Muscle of leg (tissue), 11 donors: Measurements from ENCODE around the gene WIPF3. TPM values are rescaled to one million over a fixed set of nuclear protein-coding genes. Genes with fewer than 3 reads are reported as not detected.
A peak's percentile ranks its signal among the peaks of the same experiment; 100 is the strongest.

Experiments
- DNase-seq: peaks from one replicate; pipeline ENCODE4 v3.0.0; 2013
- H3K27ac ChIP-seq: one replicate; pipeline ENCODE4 v1.5.1; 2013; ENCODE audit warnings: mild to moderate bottlenecking, low read length, control low read depth
- H3K27me3 ChIP-seq: one replicate; pipeline ENCODE4 v1.6.1; 2013; ENCODE audit warnings: low read length; ENCODE audit not compliant: control insufficient read depth, insufficient read depth
- H3K36me3 ChIP-seq: one replicate; pipeline ENCODE4 v1.6.1; 2013; ENCODE audit warnings: low read length; ENCODE audit not compliant: control insufficient read depth, insufficient read depth
- H3K4me1 ChIP-seq: one replicate; pipeline ENCODE4 v1.6.1; 2013; ENCODE audit warnings: low read length; ENCODE audit not compliant: control insufficient read depth, insufficient read depth
- H3K4me3 ChIP-seq: one replicate; pipeline ENCODE4 v1.5.1; 2013; ENCODE audit warnings: low read length, control low read depth
- H3K9me3 ChIP-seq: replicated peaks from 2 replicates; pipeline ENCODE4 v1.6.1; 2013; ENCODE audit warnings: low read depth, low read length; ENCODE audit not compliant: control insufficient read depth
- WGBS: methylation state at CpG from one replicate; pipeline ENCODE4 v1.1.5; 2013; ENCODE audit warnings: missing lambda C conversion rate; ENCODE audit not compliant: insufficient coverage; 5-methylcytosine and 5-hydroxymethylcytosine counted together
- polyA plus RNA-seq, 8 donors: library from polyadenylated mRNA; unstranded; fragments of 120-200 nt; gene quantifications; one replicate each; pipeline versions ENCODE4 v1.2.1 to v1.2.3, GENCODE V29; 2013; ENCODE audit warnings: inconsistent platforms in 1 of 8, low replicate concordance in 1 of 8; ENCODE audit not compliant: insufficient read length in 8 of 8, insufficient read depth in 1 of 8
- total RNA-seq: library from RNA; stranded (reverse); fragments of 120-200 nt; gene quantifications from one replicate; pipeline ENCODE4 v1.2.4, GENCODE V29; 2013

The WIPF3 gene
- total and polyA plus RNA-seq, 9 donors, result 6.1 to 30.7 (median 17.7) TPM

GRCh38 chr7:29945259-29945809 is 139.0 kb downstream of the WIPF3 start:
- no CpG with 5 or more reads among the region's 4 CpGs for WGBS
- peaks cover 59% of the 10 kb centered on the region for H3K36me3 ChIP-seq

GRCh38 chr7:29946428-29947186 is 140.3 kb downstream of the WIPF3 start:
- H3K27ac ChIP-seq, result no peak overlapping the region
- peaks cover 63% of the 10 kb centered on the region for H3K36me3 ChIP-seq
- no peaks in the 10 kb centered on the region for H3K9me3 ChIP-seq
- H3K4me1 ChIP-seq, result no peaks in the 10 kb centered on the region
- WGBS, result 95% methylated on average over 3 of the region's 5 CpGs
- peak; percentile 24 for DNase-seq
- no peaks in the 10 kb centered on the region for H3K27me3 ChIP-seq
- no peak overlapping the region for H3K4me3 ChIP-seq

More at GRCh38 chr7:29945259-29945809, 139.0 kb downstream of the WIPF3 start:
- no peak overlapping the region for H3K27ac ChIP-seq
- no peaks in the 10 kb centered on the region for H3K9me3 ChIP-seq
- no peaks in the 10 kb centered on the region for H3K27me3 ChIP-seq
- no peaks in the 10 kb centered on the region for H3K4me1 ChIP-seq
- no peak for DNase-seq
- no peak overlapping the region for H3K4me3 ChIP-seq

GRCh38 chr7:29948587-29948986 is 142.3 kb downstream of the WIPF3 start:
- DNase-seq, result no peak
- Histone ChIP-seq H3K36me3 (peaks cover 61% of the 10 kb centered on the region), H3K9me3 (no peaks in the 10 kb centered on the region), H3K27me3 (no peaks in the 10 kb centered on the region), H3K4me1 (no peaks in the 10 kb centered on the region), H3K4me3 (no peak overlapping the region), H3K27ac (no peak overlapping the region)
- 47% methylated on average over 2 of the region's 2 CpGs for WGBS

- Histone ChIP-seq H3K4me1 (no peaks in the 10 kb centered on the region), H3K27me3 (no peaks in the 10 kb centered on the region), H3K9me3 (no peaks in the 10 kb centered on the region), H3K36me3 (peaks cover 61% of the 10 kb centered on the region), H3K4me3 (no peak overlapping the region), H3K27ac (no peak overlapping the region)
- DNase-seq, result no peak
- WGBS, result 98% methylated on average over 8 of the region's 8 CpGs
Observed at GRCh38 chr7:29950480-29950879, 144.2 kb downstream of the WIPF3 start.

GRCh38 chr7:29951206-29951605 is 144.9 kb downstream of the WIPF3 start:
- no peaks in the 10 kb centered on the region for H3K27me3 ChIP-seq
- DNase-seq, result no peak
- H3K27ac ChIP-seq, result no peak overlapping the region
- H3K9me3 ChIP-seq, result no peaks in the 10 kb centered on the region
- H3K4me1 ChIP-seq, result peaks cover 2% of the 10 kb centered on the region
- WGBS, result 86% methylated on average over 8 of the region's 8 CpGs
- H3K4me3 ChIP-seq, result no peak overlapping the region
- peaks cover 62% of the 10 kb centered on the region for H3K36me3 ChIP-seq

GRCh38 chr7:29953726-29954347 is 147.5 kb downstream of the WIPF3 start:
- no peaks in the 10 kb centered on the region for H3K27me3 ChIP-seq
- WGBS, result 40% methylated on average over 1 of the region's 4 CpGs
- H3K27ac ChIP-seq, result peak overlapping the region; percentile 62
- DNase-seq, result peak; percentile 84
- H3K4me1 ChIP-seq, result peaks cover 6% of the 10 kb centered on the region
- no peaks in the 10 kb centered on the region for H3K9me3 ChIP-seq
- peaks cover 46% of the 10 kb centered on the region for H3K36me3 ChIP-seq
- no peak overlapping the region for H3K4me3 ChIP-seq

GRCh38 chr7:29955075-29955792 is 148.9 kb downstream of the WIPF3 start:
- Histone ChIP-seq H3K36me3 (peaks cover 38% of the 10 kb centered on the region), H3K27ac (no peak overlapping the region), H3K4me3 (no peak overlapping the region), H3K27me3 (no peaks in the 10 kb centered on the region), H3K4me1 (peaks cover 6% of the 10 kb centered on the region), H3K9me3 (no peaks in the 10 kb centered on the region)
- WGBS, result 90% methylated on average over 2 of the region's 7 CpGs
- no peak for DNase-seq

GRCh38 chr7:29955799-29956486 is 149.6 kb downstream of the WIPF3 start:
- H3K4me1 ChIP-seq, result peaks cover 6% of the 10 kb centered on the region
- H3K27ac ChIP-seq, result no peak overlapping the region
- WGBS, result 40% methylated on average over 1 of the region's 8 CpGs
- DNase-seq, result peak; percentile 32
- no peak overlapping the region for H3K4me3 ChIP-seq
- peaks cover 33% of the 10 kb centered on the region for H3K36me3 ChIP-seq
- H3K9me3 ChIP-seq, result no peaks in the 10 kb centered on the region
- H3K27me3 ChIP-seq, result no peaks in the 10 kb centered on the region

- no peak for DNase-seq
- no peaks in the 10 kb centered on the region for H3K27me3 ChIP-seq
- peaks cover 6% of the 10 kb centered on the region for H3K4me1 ChIP-seq
- H3K36me3 ChIP-seq, result peaks cover 28% of the 10 kb centered on the region
- no peaks in the 10 kb centered on the region for H3K9me3 ChIP-seq
- H3K27ac ChIP-seq, result no peak overlapping the region
- WGBS, result no CpG with 5 or more reads among the region's 3 CpGs
- H3K4me3 ChIP-seq, result no peak overlapping the region
Observed at GRCh38 chr7:29956487-29956836, 150.2 kb downstream of the WIPF3 start.
